NCI-H1436 treated with DMSO at 0.1 percent for 48 hours (cell line): ENCODE data around the gene CLEC18C.
"Not testable (repeated sequence)": the region's sequence is repeated elsewhere in the genome, so short reads cannot be mapped to it uniquely, and the experiment has no call there.

Experiments used
- DNase-seq: peaks from one replicate; lab custom pipeline; 2025; lab: John Stamatoyannopoulos, UW

The CLEC18C gene

DNA sequence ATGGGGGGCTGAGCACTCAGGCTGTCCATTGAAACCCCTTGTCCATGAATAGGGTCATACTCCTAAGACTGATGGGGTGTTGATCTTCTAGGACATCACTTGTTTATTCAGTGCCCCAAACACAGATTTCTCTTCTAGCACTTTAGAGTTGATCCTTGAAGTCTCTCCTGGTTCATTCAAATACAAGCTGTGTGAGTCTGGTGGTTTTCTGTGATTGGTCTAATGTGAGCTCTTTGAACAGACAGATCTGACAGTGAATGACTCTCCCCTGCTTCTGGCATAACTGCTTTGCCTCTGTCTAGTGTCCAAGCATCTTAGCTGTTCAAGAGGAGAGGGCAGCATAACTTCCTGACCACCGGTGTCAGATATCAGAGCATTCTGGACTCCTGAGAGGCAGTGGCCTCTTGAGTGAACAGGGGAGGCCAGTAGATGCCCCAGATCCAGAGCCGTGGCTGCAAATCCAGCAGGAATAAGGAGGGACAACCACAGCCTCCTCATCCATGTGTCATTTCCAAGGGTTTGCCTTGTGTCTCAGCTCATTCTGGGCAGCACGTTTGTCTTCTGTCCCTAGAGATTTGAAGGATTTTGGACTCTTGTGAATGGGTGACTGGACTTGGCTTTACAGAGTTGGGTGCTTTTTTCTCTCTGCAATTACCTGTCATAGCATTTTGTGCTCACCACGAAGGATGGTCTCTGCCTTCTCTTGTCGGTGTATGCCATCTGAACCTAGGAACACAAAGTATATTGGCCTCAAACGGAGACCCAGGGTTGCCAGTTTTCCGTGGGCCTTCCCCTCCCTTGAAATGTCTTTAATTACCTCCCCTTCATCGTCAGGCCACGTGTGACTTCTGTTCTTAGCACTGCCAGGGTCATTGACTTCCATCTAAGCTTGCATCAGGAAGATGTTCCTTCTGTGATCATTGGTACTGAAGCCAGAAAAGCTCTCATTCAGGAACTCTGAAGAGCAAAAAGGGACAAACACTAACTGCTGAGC is 13.9 kb upstream of the CLEC18C start:
- DNase-seq, result no peak

DNA sequence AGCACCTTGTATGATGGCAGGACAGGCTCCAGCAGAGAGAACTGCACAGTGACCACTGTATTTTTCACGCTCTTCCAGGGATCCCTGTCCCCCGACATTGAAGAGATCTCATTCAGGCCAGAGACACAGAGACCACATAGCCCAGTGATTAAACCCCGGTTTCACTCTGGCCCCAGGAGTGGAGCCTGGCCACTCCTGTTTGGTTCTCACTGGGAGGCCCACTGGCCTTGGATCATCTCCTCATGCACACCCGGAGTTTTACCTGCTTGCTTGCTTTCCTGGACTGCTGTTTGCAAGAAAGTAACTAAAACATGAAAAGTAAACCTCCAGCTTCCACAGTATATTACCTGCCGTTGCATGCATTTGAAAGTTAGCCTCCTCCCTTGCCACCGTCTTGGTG is 13.2 kb upstream of the CLEC18C start:
- DNase-seq, result no peak

DNA sequence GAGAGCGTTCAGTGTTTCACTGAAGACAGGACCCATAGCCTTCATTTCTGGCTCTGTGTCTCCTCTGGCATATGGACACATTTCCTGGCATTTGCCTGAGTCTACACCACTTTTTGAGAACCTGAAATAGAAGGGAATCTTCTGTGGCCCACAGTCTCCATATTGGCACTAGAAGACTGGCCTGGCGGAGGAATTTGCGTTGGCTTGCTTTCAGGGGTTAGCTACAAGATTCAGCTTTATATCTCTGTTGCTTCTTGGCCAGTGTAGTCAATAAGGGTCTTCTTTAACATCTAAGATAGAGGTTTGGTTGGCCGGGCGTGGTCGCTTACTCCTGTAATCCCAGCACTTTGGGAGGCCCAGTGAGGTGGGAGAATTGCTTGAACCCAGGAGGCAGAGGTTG is 12.8 kb upstream of the CLEC18C start:
- DNase-seq, result no peak

DNA sequence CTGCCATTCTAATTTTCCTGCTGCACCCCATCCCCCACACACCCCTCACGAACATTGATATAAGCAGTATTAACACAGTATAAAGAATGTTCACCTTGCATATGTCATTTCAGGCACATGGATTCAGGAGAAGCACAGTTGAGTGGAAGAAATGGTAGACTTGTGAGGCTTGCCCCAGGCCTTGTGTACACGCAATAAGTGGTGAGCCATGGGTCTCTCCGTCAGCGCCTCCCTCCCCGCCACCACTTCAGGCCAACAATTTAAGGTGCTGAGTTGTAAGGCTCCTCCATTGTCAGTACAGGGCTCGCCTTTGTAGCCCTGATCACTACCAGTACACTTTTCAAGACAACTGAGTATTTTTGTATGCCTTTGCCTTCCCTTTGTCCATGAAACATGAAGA is 12.2 kb upstream of the CLEC18C start:
- no peak for DNase-seq

DNA sequence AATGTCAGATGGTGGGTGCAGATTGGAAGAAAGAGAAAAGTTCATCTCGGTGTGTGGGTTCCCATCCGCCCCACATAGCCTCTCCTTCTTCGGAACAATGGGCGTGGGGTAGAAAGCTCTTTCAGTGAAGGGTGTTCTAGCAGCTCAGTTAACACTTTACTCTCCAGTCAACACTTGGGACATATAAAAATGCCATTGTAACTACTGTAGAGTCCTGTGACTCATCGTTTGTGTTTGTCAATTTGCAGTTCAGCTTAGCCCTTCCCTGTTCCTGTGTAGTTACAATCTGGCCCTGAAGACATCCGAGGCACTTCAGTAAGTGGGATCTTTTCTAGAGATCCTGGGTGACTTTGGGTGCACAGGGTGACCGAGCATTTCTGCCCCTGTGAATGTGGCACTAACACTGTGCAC is 11.5 kb upstream of the CLEC18C start:
- DNase-seq, result no peak

DNA sequence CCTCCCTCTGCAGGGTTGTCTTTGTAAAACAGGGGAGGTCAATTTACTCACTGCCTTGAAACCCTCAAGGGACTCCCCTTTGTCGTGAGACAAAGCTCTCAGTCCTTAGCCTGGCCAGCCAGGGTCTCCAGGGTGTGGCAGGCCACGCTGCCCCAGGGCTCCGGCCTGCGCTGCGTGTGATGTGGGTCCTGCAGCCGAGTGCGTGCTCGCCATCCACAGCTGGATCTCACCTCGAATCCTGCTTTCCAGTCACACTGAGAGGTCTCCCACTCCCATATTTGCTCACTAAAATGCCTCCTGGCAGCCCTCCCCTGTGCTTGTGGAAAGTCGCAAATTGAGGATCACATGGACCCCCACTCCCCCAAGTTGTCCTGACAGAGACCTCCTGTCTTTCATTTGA is 10.0 kb upstream of the CLEC18C start:
- DNase-seq, result no peak

DNA sequence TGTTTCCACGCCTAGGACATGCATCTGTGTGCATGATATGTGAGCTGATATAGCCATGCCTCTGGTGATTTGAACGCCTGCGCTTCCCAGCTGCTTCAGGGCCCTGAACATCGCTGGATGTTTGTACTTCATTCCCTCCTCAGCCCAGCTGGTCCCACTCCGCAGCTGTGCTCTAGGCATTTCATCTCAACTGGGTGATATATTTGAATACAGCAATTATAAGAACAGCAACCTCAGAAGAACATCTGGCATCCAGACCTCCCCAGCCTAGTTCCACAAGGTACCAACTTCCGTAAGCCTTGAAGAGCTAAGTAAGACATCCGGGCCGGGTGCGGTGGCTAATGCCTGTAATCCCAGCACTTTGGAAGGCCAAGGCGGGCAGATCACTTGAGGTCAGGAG is 6.9 kb upstream of the CLEC18C start:
- DNase-seq, result not testable (repeated sequence)

DNA sequence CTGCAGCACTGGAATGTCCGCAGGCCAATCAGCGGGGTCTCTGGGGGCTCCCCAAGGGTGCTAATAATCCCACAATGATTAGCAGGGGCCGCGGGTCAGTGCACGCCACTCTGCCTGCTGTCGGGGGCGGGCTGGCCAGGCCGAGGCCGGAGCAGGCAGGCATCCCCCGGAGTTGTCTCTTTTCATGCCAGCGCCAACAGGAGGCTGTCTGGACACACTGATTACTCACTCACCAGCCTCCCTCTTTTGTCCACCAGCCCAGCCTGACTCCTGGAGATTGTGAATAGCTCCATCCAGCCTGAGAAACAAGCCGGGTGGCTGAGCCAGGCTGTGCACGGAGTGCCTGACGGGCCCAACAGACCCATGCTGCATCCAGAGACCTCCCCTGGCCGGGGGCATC is 329 bp downstream of the CLEC18C start:
- not testable (repeated sequence) for DNase-seq

DNA sequence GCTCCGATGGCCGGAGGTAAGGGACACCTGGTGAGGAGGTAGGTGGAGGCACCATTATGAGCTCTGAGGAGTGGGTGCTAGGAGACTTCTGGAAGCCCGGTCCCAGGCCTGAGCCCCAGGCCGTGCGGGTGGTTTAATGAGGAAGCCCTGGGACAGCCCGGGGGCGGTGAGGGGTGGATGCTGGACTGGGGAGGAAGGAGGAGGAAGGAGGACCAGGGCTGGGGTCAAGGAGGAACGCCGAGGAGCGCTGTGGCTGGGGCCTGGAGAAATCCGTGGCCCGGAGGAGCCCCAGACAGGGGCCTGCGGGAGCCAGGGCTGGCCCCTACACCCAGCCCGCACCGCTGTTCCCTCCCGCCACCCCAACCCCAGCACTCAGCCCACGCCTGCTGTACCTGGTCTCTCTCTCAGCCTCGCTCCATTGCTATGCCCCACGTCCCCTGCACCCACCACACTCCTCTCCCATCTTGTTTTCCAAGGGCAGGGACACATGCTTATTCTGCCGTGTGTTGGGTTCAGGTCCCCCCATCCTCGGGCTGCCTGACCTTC is 873 bp downstream of the CLEC18C start:
- not testable (repeated sequence) for DNase-seq

DNA sequence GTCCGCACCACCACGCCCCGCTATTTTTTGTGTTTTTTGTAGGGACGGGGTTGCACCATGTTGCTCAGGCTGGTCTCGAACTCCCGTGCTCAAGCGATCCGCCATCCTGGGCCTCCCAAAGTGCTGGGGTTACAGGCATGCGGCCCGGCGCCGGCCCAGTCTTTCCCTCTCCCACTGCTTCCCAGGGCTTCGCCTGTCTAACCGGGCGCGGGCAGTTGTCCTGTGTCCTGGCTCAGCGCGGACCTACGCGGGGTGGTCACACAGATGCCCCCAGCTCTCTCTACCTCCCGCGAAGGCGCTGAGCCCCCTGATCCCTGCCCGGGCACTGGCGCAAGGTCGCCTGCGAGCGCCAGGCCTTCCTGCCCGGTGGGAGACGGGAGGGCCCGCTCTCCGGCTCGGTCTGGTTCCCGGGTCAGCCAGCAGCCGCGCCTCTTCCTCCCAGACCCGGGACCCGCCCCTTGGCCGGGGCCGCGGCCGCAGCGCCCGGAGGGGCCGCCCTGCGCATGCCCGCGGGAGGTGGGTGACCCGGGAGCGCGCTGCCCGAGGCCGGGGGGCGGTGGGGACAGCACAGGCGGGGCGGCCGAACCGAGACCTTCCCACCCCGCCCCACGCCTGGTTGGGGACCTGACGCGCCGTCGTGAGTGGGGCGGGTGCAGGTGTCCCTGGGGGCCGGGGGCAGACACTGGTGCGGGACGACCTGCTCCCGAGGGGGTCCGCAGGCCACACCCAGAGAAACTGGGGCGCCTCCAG is 14.4 kb downstream of the CLEC18C start:
- DNase-seq, result not testable (repeated sequence)

DNA sequence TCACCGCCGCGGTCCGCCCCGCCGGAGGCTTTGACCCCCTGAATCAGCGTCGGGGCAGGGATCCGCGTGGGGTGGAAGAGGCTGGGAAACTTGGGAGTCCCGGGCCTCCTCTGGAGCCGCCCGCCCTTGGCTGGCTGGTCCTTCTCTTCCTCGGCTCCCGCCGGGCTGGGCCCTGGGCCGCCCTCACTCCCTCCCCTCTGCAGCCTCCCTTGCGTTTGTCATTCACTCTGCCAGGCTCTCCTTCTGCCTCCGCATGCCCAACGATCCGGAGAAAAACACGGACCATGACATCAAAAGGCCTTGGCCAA is 15.0 kb downstream of the CLEC18C start:
- DNase-seq, result not testable (repeated sequence)

DNA sequence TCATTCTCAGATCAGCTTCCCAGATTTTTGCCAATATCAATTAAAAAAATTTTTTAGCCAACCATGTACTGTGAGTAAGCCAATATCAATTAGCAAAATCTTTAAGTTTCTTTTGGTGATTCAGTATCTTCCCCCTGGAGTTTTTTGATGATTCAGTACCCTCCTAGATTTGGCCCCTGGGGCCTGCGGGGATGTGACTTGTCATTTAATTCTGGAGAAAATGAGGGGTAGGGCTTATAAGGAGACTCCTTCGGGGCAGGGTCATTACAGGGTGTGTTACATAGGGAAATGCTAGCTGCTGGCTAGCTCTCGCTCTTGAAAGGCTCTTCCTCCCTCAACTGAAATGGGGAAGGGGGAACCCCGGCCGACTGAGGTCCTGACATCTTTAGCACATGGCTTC is 17.0 kb downstream of the CLEC18C start:
- DNase-seq, result not testable (repeated sequence)

DNA sequence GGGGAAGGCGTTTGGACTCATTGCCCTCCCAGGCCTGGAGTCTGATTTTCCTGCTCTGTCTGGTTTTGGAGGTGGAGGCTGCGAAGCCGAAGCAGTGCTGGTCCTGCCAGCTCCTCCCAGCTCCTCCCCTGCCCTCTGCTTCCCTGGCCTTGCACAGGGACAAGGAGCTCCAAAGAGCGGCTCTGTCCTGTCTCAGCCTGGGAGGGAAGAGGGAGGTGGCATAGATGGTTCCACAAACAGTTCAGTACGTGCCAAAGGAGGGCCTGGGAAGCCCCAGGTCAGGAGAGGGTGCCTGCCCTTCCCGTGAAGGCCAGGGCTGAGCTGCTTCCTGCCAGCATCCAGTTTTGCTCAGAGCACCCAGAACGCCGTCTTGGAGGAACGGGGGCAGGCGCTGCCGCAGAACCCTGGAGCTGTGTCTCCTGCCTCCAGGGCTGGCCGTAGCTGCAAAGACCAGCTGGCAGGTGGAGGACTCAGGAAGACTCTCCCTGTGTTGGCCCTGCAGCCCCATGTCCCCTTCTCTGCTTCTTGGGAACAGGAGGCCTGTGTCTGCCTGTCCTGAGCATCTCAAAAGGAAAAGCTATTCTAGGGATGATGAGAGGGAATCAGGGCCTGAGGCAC is 23.2 kb downstream of the CLEC18C start:
- DNase-seq, result not testable (repeated sequence)

DNA sequence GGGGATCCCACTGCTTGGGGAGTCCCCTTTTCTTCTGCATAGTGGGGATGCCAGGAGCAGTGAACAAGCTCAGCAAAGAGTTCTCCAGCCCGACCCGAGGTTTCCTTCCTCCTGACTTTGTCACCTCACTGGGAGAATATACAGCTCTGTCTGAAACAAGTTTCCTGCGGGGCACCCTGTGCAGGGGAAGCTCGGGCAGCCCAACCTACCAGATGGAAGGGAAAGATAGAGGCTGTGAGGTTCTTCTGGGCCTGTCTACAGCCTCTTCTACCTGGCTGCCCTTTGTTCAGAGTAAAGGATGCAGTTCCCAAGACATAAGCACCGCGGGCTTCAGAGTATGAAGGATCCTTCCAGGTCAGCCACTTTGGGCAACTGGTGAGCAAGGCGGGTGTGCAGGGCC is 24.0 kb downstream of the CLEC18C start:
- not testable (repeated sequence) for DNase-seq

DNA sequence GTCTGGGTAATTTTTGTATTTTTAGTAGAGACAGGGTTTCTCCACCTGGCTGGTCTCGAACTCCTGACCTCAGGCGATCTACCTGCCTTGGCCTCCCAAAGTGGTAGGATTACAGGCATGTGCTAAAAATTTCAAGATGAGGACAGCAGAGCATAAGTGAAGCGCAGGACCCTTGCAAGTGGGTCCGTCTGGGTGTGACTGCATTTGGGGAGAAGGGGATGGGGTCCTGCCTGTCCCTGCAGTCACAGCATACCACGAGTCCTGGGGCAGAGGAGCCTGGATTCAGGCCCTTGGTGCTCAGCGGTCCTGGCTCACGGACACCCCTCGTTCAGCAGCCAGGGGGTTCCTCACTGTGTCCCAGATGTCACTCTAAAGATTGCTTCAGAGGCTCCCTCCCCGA is 24.6 kb downstream of the CLEC18C start:
- DNase-seq, result not testable (repeated sequence)

DNA sequence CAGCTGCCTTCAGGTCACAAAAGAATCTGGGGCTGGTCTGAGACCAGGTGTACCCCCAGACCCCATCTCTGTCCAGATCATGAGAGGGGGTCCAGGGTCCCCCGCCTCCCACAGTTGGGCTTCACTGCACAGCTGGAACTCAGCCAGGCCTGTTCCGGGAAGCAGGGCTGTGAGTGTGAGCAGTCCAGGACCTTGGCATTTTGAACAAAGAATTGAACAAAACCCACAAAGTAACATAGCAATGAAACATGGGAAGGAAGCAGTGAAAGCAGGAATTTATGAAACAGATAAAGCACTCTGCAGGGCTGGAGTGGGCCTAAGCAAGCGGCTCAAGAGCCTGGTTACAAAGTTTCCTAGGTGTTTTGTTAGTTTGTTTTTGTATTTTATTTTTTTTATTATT is 25.1 kb downstream of the CLEC18C start:
- not testable (repeated sequence) for DNase-seq

DNA sequence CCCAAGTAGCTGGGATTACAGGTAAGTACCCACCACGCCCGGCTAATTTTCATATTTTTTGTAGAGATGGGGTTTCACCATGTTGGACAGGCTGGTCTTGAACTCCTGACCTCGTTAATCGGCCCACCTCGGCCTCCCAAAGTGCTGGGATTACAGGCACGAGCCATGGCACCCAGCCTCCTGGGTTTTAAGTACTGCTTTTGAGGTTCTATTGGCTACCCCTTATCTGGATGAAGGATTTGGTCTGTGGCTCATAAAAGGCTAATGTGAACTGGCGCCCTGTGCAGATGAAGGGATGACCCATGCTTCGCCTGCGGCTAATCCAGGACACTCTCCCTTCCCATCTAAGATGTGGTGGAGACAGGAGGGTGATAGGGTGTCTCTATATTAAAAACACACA is 25.6 kb downstream of the CLEC18C start:
- DNase-seq, result not testable (repeated sequence)

DNA sequence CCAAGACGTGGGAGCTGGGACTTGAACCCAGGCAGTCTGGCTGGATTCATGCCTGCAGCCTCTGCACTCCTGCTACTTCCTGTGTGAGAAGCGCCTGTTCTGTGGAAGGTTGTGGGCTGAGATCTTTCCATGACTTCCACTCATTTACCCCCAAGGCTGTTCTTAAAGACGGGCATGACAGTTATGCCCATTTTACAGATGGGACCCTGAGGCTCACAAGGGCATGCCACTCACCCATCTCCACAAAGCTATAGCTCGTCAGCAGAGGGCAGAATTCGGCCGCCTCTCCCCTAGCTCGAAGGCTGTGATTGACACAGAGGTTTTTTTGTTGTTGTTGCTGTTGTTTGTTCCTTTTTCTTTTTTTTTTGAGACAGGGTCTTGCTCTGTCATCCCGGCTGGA is 26.5 kb downstream of the CLEC18C start:
- not testable (repeated sequence) for DNase-seq

DNA sequence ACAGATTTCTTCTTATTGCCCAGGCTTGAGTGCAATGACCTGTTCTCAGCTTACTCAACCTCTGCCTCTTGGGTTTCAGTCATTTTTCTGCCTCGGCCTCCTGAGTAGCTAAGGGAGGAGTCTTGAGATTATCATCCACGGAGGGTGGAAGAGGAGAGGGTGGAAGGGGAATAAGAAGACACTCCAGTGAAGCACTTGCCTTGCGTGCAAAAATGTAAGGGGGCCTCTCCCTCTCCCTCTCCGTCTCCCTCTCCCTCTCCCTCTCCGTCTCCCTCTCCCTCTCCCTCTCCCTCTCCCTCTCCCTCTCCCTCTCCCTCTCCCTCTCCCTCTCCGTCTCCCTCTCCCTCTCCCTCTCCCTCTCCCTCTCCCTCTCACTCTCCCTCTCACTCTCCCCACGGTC is 29.9 kb downstream of the CLEC18C start:
- not testable (repeated sequence) for DNase-seq

DNA sequence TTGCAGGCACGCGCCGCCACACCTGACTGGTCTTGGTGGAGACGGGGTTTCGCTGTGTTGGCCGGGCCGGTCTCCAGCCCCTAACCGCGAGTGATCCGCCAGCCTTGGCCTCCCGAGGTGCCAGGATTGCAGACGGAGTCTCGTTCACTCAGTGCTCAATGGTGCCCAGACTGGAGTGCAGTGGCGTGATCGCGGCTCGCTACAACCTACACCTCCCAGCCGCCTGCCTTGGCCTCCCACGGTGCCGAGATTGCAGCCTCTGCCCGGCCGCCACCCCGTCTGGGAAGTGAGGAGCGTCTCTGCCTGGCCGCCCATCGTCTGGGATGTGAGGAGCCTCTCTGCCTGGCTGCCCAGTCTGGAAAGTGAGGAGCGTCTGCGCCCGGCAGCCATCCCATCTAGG is 30.4 kb downstream of the CLEC18C start:
- DNase-seq, result not testable (repeated sequence)

DNA sequence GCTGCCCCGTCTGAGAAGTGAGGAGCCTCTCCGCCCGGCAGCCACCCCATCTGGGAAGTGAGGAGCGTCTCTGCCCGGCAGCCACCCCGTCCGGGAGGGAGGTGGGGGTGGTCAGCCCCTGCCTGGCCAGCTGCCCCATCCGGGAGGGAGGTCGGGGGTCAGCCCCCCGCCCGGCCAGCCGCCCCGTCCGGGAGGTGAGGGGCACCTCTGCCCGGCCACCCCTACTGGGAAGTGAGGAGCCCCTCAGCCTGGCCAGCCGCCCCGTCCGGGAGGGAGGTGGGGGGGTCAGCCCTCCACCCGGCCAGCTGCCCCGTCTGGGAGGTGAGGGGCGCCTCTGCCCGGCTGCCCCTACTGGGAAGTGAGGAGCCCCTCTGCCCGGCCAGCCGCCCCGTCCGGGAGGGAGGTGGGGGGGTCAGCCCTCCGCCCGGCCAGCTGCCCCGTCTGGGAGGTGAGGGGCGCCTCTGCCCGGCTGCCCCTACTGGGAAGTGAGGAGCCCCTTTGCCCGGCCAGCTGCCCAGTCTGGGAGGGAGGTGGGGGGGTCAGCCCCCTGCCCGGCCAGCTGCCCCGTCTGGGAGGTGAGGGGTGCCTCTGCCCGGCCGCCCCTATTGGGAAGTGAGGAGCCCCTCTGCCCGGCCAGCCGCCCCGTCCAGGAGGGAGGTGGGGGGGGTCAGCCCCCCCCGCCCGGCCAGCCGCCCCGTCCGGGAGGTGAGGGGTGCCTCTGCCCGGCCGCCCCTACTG is 31.2 kb downstream of the CLEC18C start:
- DNase-seq, result not testable (repeated sequence)

DNA sequence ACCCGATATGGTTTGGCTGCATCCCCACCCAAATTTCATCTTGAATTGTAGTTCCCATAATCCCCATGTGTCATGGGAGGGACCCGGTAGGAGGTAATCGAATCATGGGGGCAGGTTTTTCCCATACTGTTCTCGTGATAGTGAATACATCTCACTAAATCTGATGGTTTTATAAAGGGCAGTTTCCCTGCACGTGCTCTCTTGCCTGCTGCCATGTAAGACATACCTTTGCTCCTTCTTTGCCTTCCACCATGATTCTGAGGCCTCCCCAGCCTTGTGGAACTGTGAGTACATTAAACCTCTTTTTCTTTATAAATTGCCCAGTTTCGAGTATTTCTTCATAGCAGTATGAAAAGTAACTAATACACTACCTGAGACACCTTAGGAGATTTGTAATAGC is 32.8 kb downstream of the CLEC18C start:
- DNase-seq, result not testable (repeated sequence)
